HG03460 (cell line): ENCODE measurements around the gene HS1BP3.

Source experiments
- ATAC-seq: cut with Tn5 transposase; IDR thresholded peaks from one replicate; pipeline ENCODE4 v1.9.1; 2021; ENCODE audit not compliant: unreplicated experiment

The HS1BP3 gene, protein sequence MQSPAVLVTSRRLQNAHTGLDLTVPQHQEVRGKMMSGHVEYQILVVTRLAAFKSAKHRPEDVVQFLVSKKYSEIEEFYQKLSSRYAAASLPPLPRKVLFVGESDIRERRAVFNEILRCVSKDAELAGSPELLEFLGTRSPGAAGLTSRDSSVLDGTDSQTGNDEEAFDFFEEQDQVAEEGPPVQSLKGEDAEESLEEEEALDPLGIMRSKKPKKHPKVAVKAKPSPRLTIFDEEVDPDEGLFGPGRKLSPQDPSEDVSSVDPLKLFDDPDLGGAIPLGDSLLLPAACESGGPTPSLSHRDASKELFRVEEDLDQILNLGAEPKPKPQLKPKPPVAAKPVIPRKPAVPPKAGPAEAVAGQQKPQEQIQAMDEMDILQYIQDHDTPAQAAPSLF

GRCh38 chr2:20650877-20651730, at the start of gene HS1BP3:
Gene HS1BP3 (minus strand): TSS chr2:20651098. CDS start chr2:20651063, 35 bp downstream.
- peak; percentile 96 for ATAC-seq

GRCh38 chr2:20698916-20699613, 48.2 kb upstream of the HS1BP3 start:
- ATAC-seq, result no peak

- ATAC-seq, result no peak
These were observed 46.5 kb upstream of the HS1BP3 start for GRCh38 chr2:20697322-20697934.

DNA sequence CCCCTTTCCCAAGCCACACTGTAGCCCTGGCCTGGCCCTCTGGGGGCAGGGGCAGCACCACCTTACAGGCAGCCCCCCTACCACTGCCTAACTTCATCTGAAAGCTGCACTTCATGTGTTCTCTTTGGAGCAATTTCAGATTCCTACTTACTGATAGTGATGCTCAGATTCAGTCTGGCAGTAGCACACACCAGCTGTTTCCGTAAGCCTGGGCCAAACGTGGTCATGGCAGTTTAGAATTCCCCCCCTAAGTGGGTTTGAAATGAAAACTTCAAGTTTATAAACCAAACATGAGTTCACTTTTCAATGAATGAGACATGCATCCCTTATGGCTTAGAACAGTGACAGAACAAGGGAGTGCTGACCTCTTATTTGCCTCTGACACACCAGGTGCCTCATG, 45.5 kb upstream of the HS1BP3 start:
- no peak for ATAC-seq

GRCh38 chr2:20693317-20693716, 42.4 kb upstream of the HS1BP3 start:
- no peak for ATAC-seq

DNA sequence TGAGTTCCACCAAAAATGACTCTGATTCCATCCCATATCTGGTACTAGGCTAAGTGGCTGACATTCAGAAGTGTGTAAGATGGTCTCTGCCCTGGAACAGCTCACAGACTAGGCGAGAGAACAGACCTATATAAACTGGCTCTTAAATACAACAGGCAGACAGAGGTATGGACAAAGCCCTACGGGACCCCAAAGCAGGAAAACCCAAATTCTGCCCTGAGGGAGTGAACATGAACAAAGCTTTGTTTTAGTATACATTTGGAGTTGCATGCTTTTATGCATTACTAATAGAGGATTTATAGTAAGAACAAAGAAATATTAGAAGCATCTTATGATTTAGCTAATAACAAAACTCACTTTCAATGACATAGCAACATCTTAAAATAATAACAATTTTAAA, 41.2 kb upstream of the HS1BP3 start:
- no peak for ATAC-seq

GRCh38 chr2:20691076-20691734, 40.3 kb upstream of the HS1BP3 start:
- no peak for ATAC-seq

GRCh38 chr2:20689428-20690264, 38.7 kb upstream of the HS1BP3 start:
- no peak for ATAC-seq

DNA sequence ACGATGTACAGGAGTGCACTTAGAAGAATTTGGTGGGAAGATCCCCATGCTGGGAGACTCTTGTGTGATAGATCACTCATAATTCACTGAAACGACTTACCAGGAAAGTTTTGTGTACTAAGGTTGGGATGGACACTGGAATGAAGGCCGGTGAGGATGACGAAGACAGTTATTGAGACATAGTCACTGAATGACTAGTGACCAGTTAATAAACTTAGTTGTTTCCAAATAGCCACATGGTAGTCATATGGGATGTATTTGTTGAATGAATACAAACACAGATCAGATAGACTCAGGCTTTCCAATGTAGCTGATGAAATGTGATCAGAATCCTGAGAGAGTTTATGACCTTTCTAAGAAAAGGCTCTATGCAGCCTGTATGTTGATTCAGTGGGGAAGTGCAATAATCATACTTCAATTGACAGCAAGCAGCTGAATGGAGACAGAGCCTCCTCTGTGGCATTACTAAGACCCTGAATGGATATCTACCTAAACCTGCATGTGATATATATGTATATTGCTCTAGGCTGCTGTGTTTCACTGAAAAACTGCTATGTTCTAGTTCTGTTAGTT, 36.4 kb upstream of the HS1BP3 start:
- ATAC-seq, result no peak

- ATAC-seq, result no peak
These were observed 33.7 kb upstream of the HS1BP3 start for GRCh38 chr2:20684581-20685063.

DNA sequence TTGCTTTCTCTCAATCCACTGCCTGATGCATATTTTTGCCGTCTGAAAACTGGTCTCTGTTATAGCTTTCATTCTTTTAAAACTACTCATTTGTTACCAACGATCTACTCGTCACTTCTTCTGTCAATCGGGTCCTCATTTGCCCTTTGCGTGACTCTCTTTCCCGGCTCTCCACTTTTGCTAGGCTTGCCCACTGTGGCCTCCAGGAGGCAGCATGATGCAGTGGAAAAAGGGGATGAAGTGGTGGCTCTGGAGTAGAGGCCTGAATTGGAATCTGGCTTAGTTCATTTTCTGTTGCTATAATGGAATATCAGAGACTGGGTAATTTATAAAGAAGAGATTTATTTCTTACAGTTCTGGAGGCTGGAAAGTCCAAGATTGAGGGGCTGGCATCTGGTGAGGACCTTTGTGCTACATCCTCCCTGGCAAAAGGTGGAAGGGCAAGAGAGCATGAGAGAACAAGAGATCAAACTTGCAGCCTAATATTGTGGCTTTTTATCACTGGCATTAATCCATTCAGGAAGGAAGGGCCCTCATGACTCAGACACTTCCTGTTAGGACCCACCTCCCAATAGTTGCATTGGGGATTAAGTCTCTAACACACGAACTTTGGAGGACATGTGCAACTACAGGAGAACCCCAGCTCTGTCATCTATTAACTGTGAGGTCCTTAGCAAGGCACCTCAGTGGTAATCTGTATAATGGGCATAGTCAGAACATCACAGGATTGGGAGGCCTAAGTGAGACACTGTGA, 31.4 kb upstream of the HS1BP3 start:
- no peak for ATAC-seq

DNA sequence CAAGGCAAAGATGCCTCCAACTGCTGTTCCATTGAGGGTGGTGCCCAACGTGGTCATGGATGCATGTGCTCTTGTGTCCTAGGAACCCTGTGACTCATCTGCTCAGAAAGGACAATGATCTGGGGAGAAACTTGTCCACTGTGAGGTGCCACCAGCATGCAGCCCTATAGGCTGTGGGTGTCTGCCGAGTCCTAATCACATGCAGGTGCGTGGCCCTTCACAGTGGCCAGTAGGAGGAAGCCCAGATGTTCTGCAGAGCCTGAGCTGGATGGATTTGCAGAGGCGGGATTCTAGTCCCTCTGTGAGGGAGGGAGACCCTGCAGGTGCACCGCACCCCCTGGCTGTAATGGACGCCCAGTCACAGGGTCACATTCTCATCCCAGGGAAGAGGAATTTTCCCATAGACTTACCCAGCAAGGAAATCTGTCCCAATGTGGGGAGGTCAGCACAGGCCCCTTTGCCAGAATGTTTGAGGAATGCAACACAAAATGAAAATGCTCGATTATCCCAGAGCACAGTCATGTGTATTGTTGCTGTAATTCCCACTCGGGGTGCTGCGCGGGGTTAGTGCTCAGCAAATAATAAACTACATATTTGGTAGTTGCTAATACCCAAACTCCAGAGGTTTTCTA, 30.0 kb upstream of the HS1BP3 start:
- ATAC-seq, result no peak

- ATAC-seq, result no peak
These were observed 27.9 kb upstream of the HS1BP3 start for GRCh38 chr2:20678780-20679179.

DNA sequence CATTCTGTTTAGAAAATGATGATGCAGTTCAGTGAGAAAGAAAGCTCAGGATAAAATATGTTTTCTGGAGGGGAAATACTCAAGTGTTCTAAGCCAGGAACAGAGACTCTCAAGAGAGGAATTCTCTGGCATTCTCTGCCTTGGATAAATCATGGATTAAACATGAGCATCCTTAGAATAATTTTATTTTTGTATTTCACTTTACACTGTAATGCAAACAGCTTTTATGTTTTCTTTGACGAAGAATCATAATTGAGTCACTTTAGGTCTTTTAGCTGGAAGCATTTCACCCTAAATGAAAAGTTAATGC, 27.1 kb upstream of the HS1BP3 start:
- ATAC-seq, result no peak

DNA sequence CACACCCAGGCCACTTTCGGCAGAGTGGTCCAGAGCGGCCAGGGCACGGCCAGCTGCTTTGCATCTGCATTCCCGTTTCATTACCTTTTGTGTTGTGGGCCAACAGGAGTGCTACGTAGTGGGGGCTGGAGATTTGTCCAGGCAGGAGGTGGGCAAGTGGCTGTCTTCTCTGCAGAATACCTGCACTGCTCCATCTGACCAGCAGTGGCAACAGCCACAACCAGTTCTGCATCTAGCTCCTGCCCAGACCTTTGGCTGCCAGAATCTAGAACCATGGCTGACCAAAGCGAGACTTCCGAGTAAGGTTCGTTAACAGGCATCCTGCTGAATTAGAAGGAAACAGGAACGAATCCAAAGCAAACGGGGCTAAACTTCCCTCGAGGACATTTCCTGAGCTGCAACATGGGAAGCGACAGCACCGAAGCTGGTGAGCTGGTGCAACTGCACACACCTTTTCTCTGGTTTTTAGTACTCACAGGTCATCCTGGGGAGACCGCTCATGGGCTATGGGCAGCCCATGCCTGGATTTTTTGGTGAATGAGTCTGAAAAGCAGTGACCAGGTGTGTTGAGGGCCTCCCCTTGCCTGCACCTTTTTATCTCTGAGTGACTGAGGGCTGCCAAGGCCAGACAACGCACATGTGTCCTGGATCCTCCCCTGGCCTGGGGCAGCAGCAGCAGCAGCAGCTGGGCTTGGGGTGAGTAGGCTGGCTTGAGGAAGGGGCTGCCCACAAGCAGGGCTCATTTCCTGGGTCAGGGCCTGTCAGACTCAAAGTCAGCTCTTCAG, 26.6 kb upstream of the HS1BP3 start:
- ATAC-seq, result peak; percentile 32

- ATAC-seq, result peak; percentile 56
These were observed 25.7 kb upstream of the HS1BP3 start for GRCh38 chr2:20676353-20677215.
